ENCODE measurements around the gene GLI1. TPM values are rescaled to one million over a fixed set of nuclear protein-coding genes. Genes with fewer than 3 reads are reported as not detected.
"Not testable (repeated sequence)": the region's sequence is repeated elsewhere in the genome, so short reads cannot be mapped to it uniquely, and the experiment has no call there.

GLI1 gene
- total and polyA plus RNA-seq, 2 experiments from 2014 or later = 0.79 to 7.3 TPM

DNA sequence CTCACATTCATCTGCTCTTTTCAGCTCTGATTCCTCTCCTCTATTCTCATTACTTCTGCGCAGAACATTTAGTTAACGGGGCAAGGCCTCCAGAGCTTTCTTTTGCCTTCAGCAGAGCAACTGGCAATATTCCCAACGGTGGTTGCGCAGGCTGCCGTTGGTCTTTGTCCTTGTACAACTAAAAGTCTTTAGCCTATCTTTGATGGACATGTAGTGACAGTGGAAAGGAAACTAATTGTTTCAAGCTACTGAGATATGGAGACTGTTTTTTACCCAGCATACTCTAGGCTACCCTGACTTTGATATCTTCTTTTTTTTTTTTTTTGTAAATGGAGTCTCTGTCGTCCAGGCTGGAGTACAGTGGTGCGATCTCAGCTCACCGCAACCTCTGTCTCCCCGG is 41.3 kb upstream of the GLI1 start:
- no peaks in the 10 kb centered on the region for H3K9me3 ChIP-seq (ENCODE audit: low read depth)
- no peaks in the 10 kb centered on the region for H3K36me3 ChIP-seq
- H3K27me3 ChIP-seq = no peaks in the 10 kb centered on the region
- H3K4me3 ChIP-seq = no peak overlapping the region
- H3K27ac ChIP-seq = peak overlapping the region; percentile 25
- TF ChIP-seq, protein P1, sequence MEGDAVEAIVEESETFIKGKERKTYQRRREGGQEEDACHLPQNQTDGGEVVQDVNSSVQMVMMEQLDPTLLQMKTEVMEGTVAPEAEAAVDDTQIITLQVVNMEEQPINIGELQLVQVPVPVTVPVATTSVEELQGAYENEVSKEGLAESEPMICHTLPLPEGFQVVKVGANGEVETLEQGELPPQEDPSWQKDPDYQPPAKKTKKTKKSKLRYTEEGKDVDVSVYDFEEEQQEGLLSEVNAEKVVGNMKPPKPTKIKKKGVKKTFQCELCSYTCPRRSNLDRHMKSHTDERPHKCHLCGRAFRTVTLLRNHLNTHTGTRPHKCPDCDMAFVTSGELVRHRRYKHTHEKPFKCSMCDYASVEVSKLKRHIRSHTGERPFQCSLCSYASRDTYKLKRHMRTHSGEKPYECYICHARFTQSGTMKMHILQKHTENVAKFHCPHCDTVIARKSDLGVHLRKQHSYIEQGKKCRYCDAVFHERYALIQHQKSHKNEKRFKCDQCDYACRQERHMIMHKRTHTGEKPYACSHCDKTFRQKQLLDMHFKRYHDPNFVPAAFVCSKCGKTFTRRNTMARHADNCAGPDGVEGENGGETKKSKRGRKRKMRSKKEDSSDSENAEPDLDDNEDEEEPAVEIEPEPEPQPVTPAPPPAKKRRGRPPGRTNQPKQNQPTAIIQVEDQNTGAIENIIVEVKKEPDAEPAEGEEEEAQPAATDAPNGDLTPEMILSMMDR (IDR thresholded peaks at IDR 0.05; ENCODE audit: low read depth, low read length) = no peak
- peak in 1 of 2 donors; percentile 6 for DNase-seq (ENCODE audit: low read depth in 1 of 2, low spot score in 1 of 2)
- peaks cover 5% of the 10 kb centered on the region for H3K4me1 ChIP-seq (ENCODE audit: low read depth)

GRCh38 chr12:57419495-57419894 is 40.1 kb upstream of the GLI1 start:
- Histone ChIP-seq H3K4me1 (ENCODE audit: low read depth) (peaks cover 5% of the 10 kb centered on the region), H3K36me3 (no peaks in the 10 kb centered on the region), H3K27ac (no peak overlapping the region), H3K4me3 (no peak overlapping the region), H3K9me3 (ENCODE audit: low read depth) (no peaks in the 10 kb centered on the region), H3K27me3 (no peaks in the 10 kb centered on the region)
- DNase-seq (ENCODE audit: low read depth in 1 of 2, low spot score in 1 of 2) = no peak
- TF ChIP-seq, protein P1 (IDR thresholded peaks at IDR 0.05; ENCODE audit: low read depth, low read length) = no peak

- no peak for DNase-seq (ENCODE audit: low read depth in 1 of 2, low spot score in 1 of 2)
- peaks cover 5% of the 10 kb centered on the region for H3K4me1 ChIP-seq (ENCODE audit: low read depth)
- H3K27me3 ChIP-seq = no peaks in the 10 kb centered on the region
- TF ChIP-seq, protein P1 (IDR thresholded peaks at IDR 0.05; ENCODE audit: low read depth, low read length) = no peak
- H3K9me3 ChIP-seq (ENCODE audit: low read depth) = no peaks in the 10 kb centered on the region
- no peak overlapping the region for H3K27ac ChIP-seq
- no peaks in the 10 kb centered on the region for H3K36me3 ChIP-seq
- no peak overlapping the region for H3K4me3 ChIP-seq
Measured at GRCh38 chr12:57420482-57420881, 39.1 kb upstream of the GLI1 start.

DNA sequence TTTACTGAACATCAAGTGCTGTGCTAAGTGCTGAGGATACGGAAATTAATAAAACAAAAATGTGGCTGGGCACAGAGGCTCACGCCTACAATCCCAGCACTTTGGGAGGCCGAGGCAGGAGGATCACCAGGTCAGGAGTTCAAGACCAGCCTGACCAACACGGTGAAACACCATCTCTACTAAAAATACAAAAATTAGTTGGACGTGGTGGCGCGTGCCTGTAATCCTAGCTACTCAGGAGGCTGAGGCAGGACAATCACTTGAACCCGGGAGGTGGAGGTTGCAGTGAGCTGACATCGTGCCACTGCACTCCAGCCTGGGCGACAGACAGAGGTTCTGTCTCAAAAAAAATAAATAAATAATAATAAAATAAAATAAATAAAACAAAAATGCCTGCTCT is 32.6 kb upstream of the GLI1 start:
- H3K9me3 ChIP-seq (ENCODE audit: low read depth); H3K27ac ChIP-seq; H3K27me3 ChIP-seq; H3K4me3 ChIP-seq; H3K36me3 ChIP-seq; DNase-seq (ENCODE audit: low read depth in 1 of 2, low spot score in 1 of 2): not testable (repeated sequence)
- peaks cover 15% of the 10 kb centered on the region for H3K4me1 ChIP-seq (ENCODE audit: low read depth)

DNA sequence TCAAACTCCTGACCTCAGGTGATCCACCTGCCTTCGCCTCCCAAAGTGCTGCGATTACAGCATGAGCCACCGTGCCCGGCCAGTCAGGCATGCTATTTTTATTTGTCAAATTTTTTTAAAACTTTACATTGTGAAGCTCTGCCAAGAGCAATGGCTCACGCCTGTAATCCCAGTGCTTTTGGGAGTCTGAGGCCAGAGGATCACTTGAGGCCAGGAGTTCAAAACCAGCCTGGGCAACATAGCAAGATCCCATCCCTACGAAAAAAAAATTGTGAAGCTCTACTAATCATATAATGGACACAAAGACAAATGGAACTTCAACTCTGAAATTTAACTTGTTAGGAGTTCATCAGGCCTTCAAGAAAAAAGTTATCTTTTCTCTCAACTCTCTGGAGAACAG is 30.6 kb upstream of the GLI1 start:
- peaks cover 15% of the 10 kb centered on the region for H3K4me1 ChIP-seq (ENCODE audit: low read depth)

GRCh38 chr12:57429473-57430111 is 30.0 kb upstream of the GLI1 start:
- TF ChIP-seq, protein P1 (IDR thresholded peaks at IDR 0.05; ENCODE audit: low read depth, low read length) = no peak
- DNase-seq (ENCODE audit: low read depth in 1 of 2, low spot score in 1 of 2) = peak in 1 of 2 donors; percentile 11
- H3K27me3 ChIP-seq = no peaks in the 10 kb centered on the region
- H3K4me1 ChIP-seq (ENCODE audit: low read depth) = peaks cover 15% of the 10 kb centered on the region
- H3K36me3 ChIP-seq = no peaks in the 10 kb centered on the region
- peak overlapping the region; percentile 72 for H3K4me3 ChIP-seq
- peak overlapping the region; percentile 97 for H3K27ac ChIP-seq
- no peaks in the 10 kb centered on the region for H3K9me3 ChIP-seq (ENCODE audit: low read depth)

More for the DNA sequence above, 30.6 kb upstream of the GLI1 start:
- Histone ChIP-seq H3K27me3 (no peaks in the 10 kb centered on the region), H3K27ac (peak overlapping the region; percentile 97), H3K9me3 (ENCODE audit: low read depth) (no peaks in the 10 kb centered on the region), H3K36me3 (no peaks in the 10 kb centered on the region), H3K4me3 (no peak overlapping the region)
- TF ChIP-seq, protein P1 (IDR thresholded peaks at IDR 0.05; ENCODE audit: low read depth, low read length) = no peak
- no peak for DNase-seq (ENCODE audit: low read depth in 1 of 2, low spot score in 1 of 2)

Data from cardiac muscle cell (in vitro differentiated cells and primary cell).